ENCODE data around the gene ISLR.
"Not testable (repeated sequence)": the region's sequence is repeated elsewhere in the genome, so short reads cannot be mapped to it uniquely, and the experiment has no call there.

Gene ISLR

DNA sequence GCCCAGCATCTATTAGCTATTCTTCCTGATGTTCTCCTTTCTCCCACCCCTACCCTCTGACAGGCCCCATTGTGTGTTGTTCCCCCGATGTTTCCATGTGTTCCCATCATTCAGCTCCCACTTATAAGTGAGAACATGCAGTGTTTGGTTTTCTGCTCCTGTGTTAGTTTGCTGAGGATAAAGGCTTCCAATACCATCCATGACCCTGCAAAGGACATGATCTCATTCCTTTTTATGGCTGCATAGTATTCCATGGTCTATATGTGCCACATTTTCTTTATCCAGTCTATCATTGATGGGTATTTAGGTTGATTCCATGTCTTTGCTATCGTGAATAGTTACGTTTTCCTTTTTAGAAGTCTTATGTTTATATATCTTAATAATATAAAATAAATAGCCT, 13.1 kb upstream of the ISLR start:
- 100% methylated on average over 1 of the region's 3 CpGs for WGBS
- H3K27me3 ChIP-seq (ENCODE audit: insufficient read depth, low read length); H3K9ac ChIP-seq (ENCODE audit: low read depth, low read length); H3K36me3 ChIP-seq (ENCODE audit: insufficient read depth, low read length); H3K27ac ChIP-seq (ENCODE audit: low read depth, low read length); H3K9me3 ChIP-seq (ENCODE audit: insufficient read depth, low read depth, low read length); H3K4me1 ChIP-seq (ENCODE audit: insufficient read depth, low read length); H3K4me3 ChIP-seq (ENCODE audit: low read length): not testable (repeated sequence)

DNA sequence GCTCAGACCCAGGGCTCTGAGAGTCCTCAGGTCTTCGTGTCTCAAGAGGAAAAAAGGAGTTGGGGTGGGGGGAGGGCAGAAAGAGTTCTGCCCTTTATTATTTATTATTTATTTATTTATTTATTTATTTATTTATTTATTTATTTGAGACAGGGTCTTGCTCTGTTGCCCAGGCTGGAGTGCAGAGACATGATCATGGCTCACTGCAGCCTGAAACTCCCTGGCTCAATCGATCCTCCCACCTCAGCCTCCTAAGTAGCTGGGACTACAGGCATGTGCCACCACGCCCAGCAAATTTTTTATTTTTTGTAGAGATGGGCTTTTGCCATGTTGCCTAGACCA, 11.3 kb upstream of the ISLR start:
- H3K4me1 ChIP-seq (ENCODE audit: insufficient read depth, low read length); H3K36me3 ChIP-seq (ENCODE audit: insufficient read depth, low read length); H3K27ac ChIP-seq (ENCODE audit: low read depth, low read length); H3K9ac ChIP-seq (ENCODE audit: low read depth, low read length); H3K27me3 ChIP-seq (ENCODE audit: insufficient read depth, low read length); H3K4me3 ChIP-seq (ENCODE audit: low read length); H3K9me3 ChIP-seq (ENCODE audit: insufficient read depth, low read depth, low read length): not testable (repeated sequence)
- WGBS: 95% methylated on average over 2 of the region's 3 CpGs

DNA sequence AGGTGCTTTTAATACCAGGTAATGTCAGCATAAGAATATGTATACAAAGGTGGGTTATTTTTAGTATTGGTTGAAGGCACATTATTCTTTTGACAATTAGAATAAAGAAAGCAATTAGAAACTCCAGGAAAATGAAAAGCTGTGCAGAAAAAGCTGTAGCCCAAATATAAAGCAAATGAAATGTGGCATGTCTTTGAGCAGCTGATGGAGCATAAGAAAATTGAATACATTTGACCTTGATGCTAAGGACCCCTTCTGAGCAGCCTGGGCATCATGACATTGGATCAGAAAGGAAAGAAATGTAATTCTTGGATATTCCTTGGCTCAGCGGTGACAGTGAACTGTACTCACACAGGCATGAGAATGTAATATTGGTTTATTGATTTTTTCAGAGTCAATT, 8.0 kb upstream of the ISLR start:
- WGBS: 98% methylated on average over 1 of the region's 1 CpG
- H3K36me3 ChIP-seq (ENCODE audit: insufficient read depth, low read length): no peaks in the 10 kb centered on the region
- H3K4me1 ChIP-seq (ENCODE audit: insufficient read depth, low read length): no peaks in the 10 kb centered on the region
- no peak overlapping the region for H3K9ac ChIP-seq (ENCODE audit: low read depth, low read length)
- no peaks in the 10 kb centered on the region for H3K9me3 ChIP-seq (ENCODE audit: insufficient read depth, low read depth, low read length)
- H3K4me3 ChIP-seq (ENCODE audit: low read length): no peak overlapping the region
- no peaks in the 10 kb centered on the region for H3K27me3 ChIP-seq (ENCODE audit: insufficient read depth, low read length)
- no peak overlapping the region for H3K27ac ChIP-seq (ENCODE audit: low read depth, low read length)

DNA sequence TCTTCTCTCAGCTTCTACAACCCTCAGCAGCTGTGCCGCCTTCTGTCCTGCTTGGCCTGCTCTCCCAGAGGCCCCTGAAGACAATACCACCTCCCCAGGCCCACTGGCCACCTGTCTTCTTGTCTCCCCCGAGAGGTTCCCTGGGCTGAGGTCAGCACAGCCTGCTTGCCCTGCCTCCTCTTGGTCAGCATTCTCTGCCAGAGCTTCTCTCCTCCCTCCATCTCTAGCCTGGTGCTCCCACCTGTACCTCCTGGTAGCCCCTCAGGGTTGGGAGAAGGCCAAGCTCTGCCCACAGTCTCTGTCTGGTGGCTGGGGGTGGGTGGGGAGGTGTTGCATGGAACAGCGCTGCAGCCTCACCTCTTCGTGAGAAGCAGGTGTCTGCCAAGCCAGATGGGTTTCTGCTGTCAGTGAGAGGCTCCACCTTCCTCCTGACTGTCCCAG, 5.6 kb upstream of the ISLR start:
- H3K27ac ChIP-seq (ENCODE audit: low read depth, low read length): no peak overlapping the region
- no peaks in the 10 kb centered on the region; the same call in 1 of the 2 replicates for H3K4me1 ChIP-seq (ENCODE audit: insufficient read depth, low read length)
- no peak overlapping the region for H3K4me3 ChIP-seq (ENCODE audit: low read length)
- H3K9me3 ChIP-seq (ENCODE audit: insufficient read depth, low read depth, low read length): no peaks in the 10 kb centered on the region
- WGBS: 87% methylated on average over 4 of the region's 4 CpGs
- H3K27me3 ChIP-seq (ENCODE audit: insufficient read depth, low read length): no peaks in the 10 kb centered on the region
- H3K9ac ChIP-seq (ENCODE audit: low read depth, low read length): no peak overlapping the region
- no peaks in the 10 kb centered on the region for H3K36me3 ChIP-seq (ENCODE audit: insufficient read depth, low read length)

DNA sequence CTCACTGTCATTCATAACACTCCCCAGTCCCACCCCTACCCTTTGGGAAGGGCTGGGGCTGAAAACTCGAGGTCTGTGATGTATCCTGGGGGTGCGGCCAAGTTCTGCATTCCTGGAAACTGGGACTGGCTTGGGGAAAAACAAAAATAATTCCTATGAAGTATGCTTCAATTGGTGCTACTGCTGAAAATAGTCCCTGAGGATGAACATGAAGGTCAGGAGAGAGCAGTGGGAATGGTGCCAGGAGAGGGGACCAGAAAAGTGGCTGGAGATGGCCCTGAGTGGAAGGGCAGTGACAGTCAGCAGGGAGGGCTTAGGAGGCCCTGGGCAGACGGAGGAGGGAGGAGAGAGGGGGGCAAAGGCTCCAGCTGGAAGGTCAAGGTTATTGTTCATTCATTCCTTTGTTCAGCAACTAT, 4.8 kb upstream of the ISLR start:
- H3K27me3 ChIP-seq (ENCODE audit: insufficient read depth, low read length): no peaks in the 10 kb centered on the region
- peaks cover 7% of the 10 kb centered on the region for H3K4me1 ChIP-seq (ENCODE audit: insufficient read depth, low read length)
- no peak overlapping the region for H3K9ac ChIP-seq (ENCODE audit: low read depth, low read length)
- H3K9me3 ChIP-seq (ENCODE audit: insufficient read depth, low read depth, low read length): no peaks in the 10 kb centered on the region
- 76% methylated on average over 3 of the region's 3 CpGs for WGBS
- no peak overlapping the region for H3K27ac ChIP-seq (ENCODE audit: low read depth, low read length)
- H3K36me3 ChIP-seq (ENCODE audit: insufficient read depth, low read length): no peaks in the 10 kb centered on the region
- H3K4me3 ChIP-seq (ENCODE audit: low read length): no peak overlapping the region

DNA sequence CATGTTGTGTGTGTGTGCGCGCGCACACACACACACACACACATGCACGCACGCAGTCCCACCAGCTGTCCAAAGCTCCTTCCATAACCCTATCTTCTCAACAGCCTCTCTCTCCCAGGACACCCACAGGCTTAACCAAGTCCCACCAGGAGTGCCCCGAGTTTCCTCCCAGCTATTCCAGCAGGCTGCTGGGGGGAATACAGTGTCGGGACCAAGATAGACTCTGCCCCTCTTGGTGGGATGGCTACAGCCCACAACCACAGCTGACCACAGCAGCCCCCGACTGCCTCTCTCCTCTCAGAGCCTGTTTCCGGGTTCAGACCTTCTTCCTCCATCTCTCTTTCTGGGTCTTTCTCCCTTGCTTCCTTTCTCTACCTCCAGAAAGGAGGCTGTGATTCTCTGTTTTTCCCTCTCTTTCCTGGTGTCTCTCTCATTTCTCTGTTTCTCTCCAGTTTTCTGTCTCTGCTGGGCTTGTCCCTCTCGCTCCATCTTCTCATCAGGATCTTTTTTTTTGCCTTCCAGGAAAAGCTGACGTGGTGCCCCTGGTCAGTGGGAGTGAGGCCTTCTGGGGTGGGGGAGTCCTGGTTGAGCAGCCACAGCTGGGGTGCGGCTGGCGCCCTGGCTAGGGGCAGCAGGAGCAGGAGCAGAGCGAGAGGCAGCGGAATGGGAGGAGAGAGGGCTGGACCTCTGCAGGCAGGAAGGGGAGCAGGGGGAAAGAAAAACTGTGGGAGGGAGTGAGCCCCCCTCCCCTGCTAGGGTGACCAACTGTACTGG, 3.3 kb upstream of the ISLR start:
- H3K4me3 ChIP-seq (ENCODE audit: low read length): no peak overlapping the region
- H3K9ac ChIP-seq (ENCODE audit: low read depth, low read length): no peak overlapping the region
- H3K27me3 ChIP-seq (ENCODE audit: insufficient read depth, low read length): no peaks in the 10 kb centered on the region
- H3K4me1 ChIP-seq (ENCODE audit: insufficient read depth, low read length): peaks cover 11% of the 10 kb centered on the region
- H3K27ac ChIP-seq (ENCODE audit: low read depth, low read length): no peak overlapping the region
- 85% methylated on average over 15 of the region's 15 CpGs for WGBS
- no peaks in the 10 kb centered on the region for H3K36me3 ChIP-seq (ENCODE audit: insufficient read depth, low read length)
- no peaks in the 10 kb centered on the region for H3K9me3 ChIP-seq (ENCODE audit: insufficient read depth, low read depth, low read length)

DNA sequence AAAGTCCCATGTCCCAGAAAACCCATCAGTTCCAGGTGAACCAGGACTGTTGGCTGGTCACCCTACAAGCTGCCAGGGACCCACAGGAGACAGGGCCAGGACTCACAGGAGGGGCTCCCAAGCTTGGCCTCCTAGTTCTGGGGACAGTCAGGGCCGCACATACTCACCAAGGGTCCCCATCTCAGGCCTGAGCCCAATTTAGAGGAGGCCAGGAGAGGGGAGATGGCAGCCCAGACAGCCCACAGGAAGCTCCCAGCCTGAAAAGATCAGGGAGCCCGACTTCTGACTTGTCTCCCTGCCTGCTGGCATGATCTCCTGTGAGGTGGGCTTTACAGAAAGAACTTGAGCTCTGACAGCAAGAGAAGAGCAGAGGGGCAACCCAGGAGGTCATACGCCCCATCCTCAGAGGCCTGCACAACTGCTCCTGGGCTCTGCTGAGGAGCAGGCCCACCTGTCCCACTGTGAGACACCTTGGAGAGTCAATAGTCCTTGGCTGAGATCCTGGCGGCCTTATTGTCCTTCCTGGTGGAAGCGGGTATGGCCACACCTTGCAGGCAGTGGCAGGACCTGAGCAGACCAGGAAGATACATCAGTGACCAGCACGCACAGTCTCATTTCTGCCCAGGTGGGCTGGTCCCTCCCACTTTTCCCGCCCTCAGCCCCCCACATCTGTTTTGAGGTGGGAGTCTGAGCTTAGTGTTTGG, 2.5 kb upstream of the ISLR start:
- Histone ChIP-seq H3K27me3 (ENCODE audit: insufficient read depth, low read length) (no peaks in the 10 kb centered on the region), H3K4me3 (ENCODE audit: low read length) (no peak overlapping the region), H3K9ac (ENCODE audit: low read depth, low read length) (no peak overlapping the region), H3K27ac (ENCODE audit: low read depth, low read length) (no peak overlapping the region), H3K4me1 (ENCODE audit: insufficient read depth, low read length) (peaks cover 11% of the 10 kb centered on the region), H3K36me3 (ENCODE audit: insufficient read depth, low read length) (no peaks in the 10 kb centered on the region), H3K9me3 (ENCODE audit: insufficient read depth, low read depth, low read length) (no peaks in the 10 kb centered on the region)
- 95% methylated on average over 6 of the region's 7 CpGs for WGBS

DNA sequence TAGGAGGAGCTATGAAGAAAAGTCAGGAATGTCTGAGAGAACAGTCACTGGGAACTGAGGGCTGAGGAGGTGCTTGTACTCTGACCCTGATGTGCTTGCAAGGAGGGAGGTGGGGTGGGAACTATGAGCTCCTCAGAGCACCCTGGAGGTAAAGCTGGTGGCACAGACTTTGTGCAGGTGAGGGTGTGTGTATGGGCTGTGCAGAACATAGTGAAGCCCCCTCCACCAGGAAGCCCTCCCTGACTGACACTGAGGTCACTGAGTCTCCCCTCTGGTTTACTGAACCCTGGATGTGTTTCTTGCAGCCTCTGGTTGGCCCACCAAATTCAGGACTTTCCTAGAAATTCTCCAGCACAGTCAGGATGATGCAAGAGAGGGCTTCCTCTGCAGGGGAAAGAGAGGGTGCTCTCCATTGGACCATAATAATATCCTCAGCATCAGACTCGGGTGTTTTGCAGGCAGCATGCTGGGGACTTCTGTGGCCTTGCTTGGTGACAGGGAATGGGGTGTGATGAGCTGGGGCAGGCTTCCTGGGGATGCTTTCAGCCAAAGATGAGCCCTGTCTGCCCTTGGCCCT, 1.5 kb upstream of the ISLR start:
- Histone ChIP-seq H3K4me3 (ENCODE audit: low read length) (no peak overlapping the region), H3K27me3 (ENCODE audit: insufficient read depth, low read length) (no peaks in the 10 kb centered on the region), H3K27ac (ENCODE audit: low read depth, low read length) (no peak overlapping the region), H3K9ac (ENCODE audit: low read depth, low read length) (no peak overlapping the region), H3K36me3 (ENCODE audit: insufficient read depth, low read length) (no peaks in the 10 kb centered on the region), H3K4me1 (ENCODE audit: insufficient read depth, low read length) (peaks cover 11% of the 10 kb centered on the region), H3K9me3 (ENCODE audit: insufficient read depth, low read depth, low read length) (no peaks in the 10 kb centered on the region)
- WGBS: 96% methylated on average over 1 of the region's 1 CpG

DNA sequence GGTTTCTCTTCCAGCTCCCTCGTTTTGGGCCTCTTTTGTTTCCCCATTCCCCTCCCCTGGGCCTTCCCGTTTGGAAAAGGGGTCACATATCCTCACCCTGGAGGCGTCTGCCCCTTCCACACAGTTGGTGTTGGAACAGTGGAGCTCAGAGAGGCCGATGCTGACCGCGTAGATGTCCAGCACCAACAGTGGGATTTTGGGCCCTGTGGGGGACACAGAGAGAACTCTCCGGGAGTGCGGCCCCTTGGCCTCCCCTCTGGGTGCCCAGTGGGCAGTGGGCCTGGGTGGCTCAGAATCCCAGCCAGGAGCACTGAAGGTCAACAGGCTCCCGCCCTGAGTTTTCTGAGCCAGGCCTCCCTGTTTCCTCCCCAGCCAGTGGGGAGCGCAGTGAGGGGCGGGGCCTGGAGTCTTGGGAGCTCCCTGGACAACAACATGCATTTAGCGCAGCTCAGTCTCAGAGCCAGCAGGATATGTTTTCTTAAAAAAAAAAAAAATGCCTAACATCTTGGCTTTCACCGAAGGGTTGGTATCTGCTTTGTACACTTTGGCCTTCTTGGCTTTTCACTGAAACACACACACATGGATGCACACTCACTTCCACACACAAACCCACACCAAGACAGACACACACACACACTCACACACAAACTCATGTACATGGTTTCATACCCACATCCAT, 670 bp upstream of the ISLR start:
- Histone ChIP-seq H3K4me3 (ENCODE audit: low read length) (no peak overlapping the region), H3K36me3 (ENCODE audit: insufficient read depth, low read length) (no peaks in the 10 kb centered on the region), H3K27me3 (ENCODE audit: insufficient read depth, low read length) (no peaks in the 10 kb centered on the region), H3K9ac (ENCODE audit: low read depth, low read length) (no peak overlapping the region), H3K27ac (ENCODE audit: low read depth, low read length) (no peak overlapping the region), H3K4me1 (ENCODE audit: insufficient read depth, low read length) (peaks cover 11% of the 10 kb centered on the region), H3K9me3 (ENCODE audit: insufficient read depth, low read depth, low read length) (no peaks in the 10 kb centered on the region)
- 81% methylated on average over 13 of the region's 13 CpGs for WGBS

DNA sequence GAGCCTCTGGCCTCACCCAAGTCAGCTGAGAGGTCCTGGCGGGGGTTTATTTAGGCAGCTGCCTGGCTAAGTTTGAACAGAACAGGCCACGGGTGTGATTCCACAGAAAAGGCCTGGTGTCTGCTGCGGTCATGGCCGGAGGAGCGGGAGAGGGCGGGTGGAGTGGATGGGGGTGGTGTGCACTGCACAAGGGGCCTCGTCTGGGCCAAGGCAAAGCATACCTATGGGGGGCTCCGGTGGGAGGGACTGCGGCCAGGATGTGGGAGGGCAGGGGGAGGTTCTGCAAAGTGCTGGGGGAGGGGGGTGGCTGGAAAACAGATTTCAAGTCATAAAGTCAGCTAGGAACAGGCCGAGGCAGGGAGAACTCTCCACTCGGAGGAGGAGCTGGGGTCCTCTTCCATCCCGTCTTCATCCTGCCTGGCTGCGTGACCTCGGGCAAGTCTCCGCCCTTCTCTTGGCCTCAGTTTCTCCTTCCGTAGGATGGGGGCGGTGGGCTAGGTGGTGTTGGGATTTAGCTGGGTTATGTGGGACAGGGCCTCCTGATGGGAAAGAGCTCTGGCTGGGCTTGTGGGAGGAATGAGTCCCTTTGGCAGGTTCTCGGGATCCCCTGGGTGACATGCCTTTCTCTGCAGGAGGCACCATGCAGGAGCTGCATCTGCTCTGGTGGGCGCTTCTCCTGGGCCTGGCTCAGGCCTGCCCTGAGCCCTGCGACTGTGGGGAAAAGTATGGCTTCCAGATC, 878 bp downstream of the ISLR start:
- H3K27me3 ChIP-seq (ENCODE audit: insufficient read depth, low read length): no peaks in the 10 kb centered on the region
- WGBS: 76% methylated on average over 20 of the region's 20 CpGs
- no peak overlapping the region for H3K27ac ChIP-seq (ENCODE audit: low read depth, low read length)
- H3K4me1 ChIP-seq (ENCODE audit: insufficient read depth, low read length): peaks cover 11% of the 10 kb centered on the region
- no peak overlapping the region for H3K9ac ChIP-seq (ENCODE audit: low read depth, low read length)
- no peaks in the 10 kb centered on the region for H3K36me3 ChIP-seq (ENCODE audit: insufficient read depth, low read length)
- no peak overlapping the region for H3K4me3 ChIP-seq (ENCODE audit: low read length)
- H3K9me3 ChIP-seq (ENCODE audit: insufficient read depth, low read depth, low read length): no peaks in the 10 kb centered on the region

DNA sequence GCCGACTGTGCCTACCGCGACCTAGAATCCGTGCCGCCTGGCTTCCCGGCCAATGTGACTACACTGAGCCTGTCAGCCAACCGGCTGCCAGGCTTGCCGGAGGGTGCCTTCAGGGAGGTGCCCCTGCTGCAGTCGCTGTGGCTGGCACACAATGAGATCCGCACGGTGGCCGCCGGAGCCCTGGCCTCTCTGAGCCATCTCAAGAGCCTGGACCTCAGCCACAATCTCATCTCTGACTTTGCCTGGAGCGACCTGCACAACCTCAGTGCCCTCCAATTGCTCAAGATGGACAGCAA, 1.4 kb downstream of the ISLR start:
- Histone ChIP-seq H3K27me3 (ENCODE audit: insufficient read depth, low read length) (no peaks in the 10 kb centered on the region), H3K9me3 (ENCODE audit: insufficient read depth, low read depth, low read length) (no peaks in the 10 kb centered on the region), H3K27ac (ENCODE audit: low read depth, low read length) (no peak overlapping the region), H3K9ac (ENCODE audit: low read depth, low read length) (no peak overlapping the region), H3K4me1 (ENCODE audit: insufficient read depth, low read length) (peaks cover 11% of the 10 kb centered on the region), H3K36me3 (ENCODE audit: insufficient read depth, low read length) (no peaks in the 10 kb centered on the region; the same call in 1 of the 2 replicates), H3K4me3 (ENCODE audit: low read length) (no peak overlapping the region)
- WGBS: 94% methylated on average over 14 of the region's 14 CpGs

Data from HUES64 (cell line).